K562 (cell line): ENCODE measurements around the gene SAT2. TPM values are rescaled to one million over a fixed set of nuclear protein-coding genes. Genes with fewer than 3 reads are reported as not detected.
A peak's percentile ranks its signal among the peaks of the same experiment; 100 is the strongest.

Experiments used
- BRD4 ChIP-seq: fragments of 200-600 bp; sonication (generic); IDR thresholded peaks from 2 replicates; pipeline ENCODE4 v1.6.1; 2017; ENCODE audit warnings: inconsistent platforms
- CEBPB ChIP-seq: fragments of 450-650 bp; IDR thresholded peaks from 2 replicates; pipeline ENCODE4 v1.6.1; 2016; ENCODE audit warnings: missing genetic modification characterization, missing compliant biosample characterization
- CGGBP1 ChIP-seq: fragments of 250-450 bp; sonication (Bioruptor Pico); IDR thresholded peaks from 2 replicates; pipeline ENCODE4 v1.9.0; 2021; ENCODE audit warnings: mild to moderate bottlenecking
- E2F5 ChIP-seq: sonication (generic); formaldehyde crosslinking; IDR thresholded peaks from 2 replicates; pipeline ENCODE4 v1.8.0; 2022; ENCODE audit warnings: mild to moderate bottlenecking, missing genetic modification reagents
- E2F6 ChIP-seq, 2 experiments: IDR thresholded peaks; 2 replicates each; pipeline ENCODE4 v1.6.1; 2011; ENCODE audit warnings: borderline replicate concordance in 1 of 2, control low read depth in 1 of 2, low read depth in 1 of 2, low read length in 1 of 2, mild to moderate bottlenecking in 1 of 2, mixed read lengths in 1 of 2, moderate library complexity in 1 of 2; ENCODE audit not compliant: insufficient read depth in 1 of 2, insufficient read length in 1 of 2, poor library complexity in 1 of 2, severe bottlenecking in 1 of 2; ENCODE audit errors: extremely low read depth in 1 of 2
- ERF ChIP-seq: fragments of 450-650 bp; formaldehyde crosslinking; IDR thresholded peaks from 2 replicates; pipeline ENCODE4 v1.4.0; 2020; ENCODE audit warnings: mild to moderate bottlenecking, mixed read lengths
- GATAD2A ChIP-seq: fragments of 450-650 bp; IDR thresholded peaks from 2 replicates; pipeline ENCODE4 v1.6.1; 2017
- HDAC6 ChIP-seq: IDR thresholded peaks from 2 replicates; pipeline ENCODE4 v1.6.1; 2012; ENCODE audit warnings: low read depth, mild to moderate bottlenecking, control low read depth, inconsistent platforms, low read length, moderate library complexity
- HIVEP1 ChIP-seq: fragments of 250-450 bp; sonication (Bioruptor Pico); IDR thresholded peaks from 2 replicates; pipeline ENCODE4 v1.4.0; 2020; ENCODE audit warnings: mild to moderate bottlenecking
- KAT8 ChIP-seq: fragments of 450-650 bp; IDR thresholded peaks from 2 replicates; pipeline ENCODE4 v1.6.1; 2016; ENCODE audit warnings: low read depth, mild to moderate bottlenecking
- KDM4B ChIP-seq, 2 experiments: fragments of 450-650 bp in 1 of 2; sonication (generic) in 1 of 2; IDR thresholded peaks; 2 replicates each; pipeline ENCODE4 v1.6.1; 2016 to 2017; ENCODE audit warnings: borderline replicate concordance in 2 of 2, antibody characterized with exemption in 1 of 2, low read depth in 1 of 2, mild to moderate bottlenecking in 1 of 2
- MTA1 ChIP-seq: fragments of 450-650 bp; IDR thresholded peaks from 2 replicates; pipeline ENCODE4 v1.6.1; 2017; ENCODE audit warnings: borderline replicate concordance
- MTA3 ChIP-seq: fragments of 450-650 bp; formaldehyde crosslinking; IDR thresholded peaks from 2 replicates; pipeline ENCODE4 v1.6.1; 2017; ENCODE audit warnings: mild to moderate bottlenecking, borderline replicate concordance
- NFATC3 ChIP-seq: fragments of 450-650 bp; IDR thresholded peaks from 2 replicates; pipeline ENCODE4 v1.6.1; 2017; ENCODE audit warnings: mild to moderate bottlenecking
- PHTF2 ChIP-seq: fragments of 250-450 bp; sonication (Bioruptor Pico); IDR thresholded peaks from 2 replicates; pipeline ENCODE4 v1.5.0; 2021; ENCODE audit warnings: mild to moderate bottlenecking
- PTBP1 ChIP-seq: fragments of 200-400 bp; formaldehyde crosslinking; IDR thresholded peaks from 2 replicates; pipeline ENCODE4 v1.6.1; 2017; ENCODE audit warnings: low read depth, low read length
- RAD21 ChIP-seq, 2 experiments: fragments of 250-450 bp in 1 of 2; fragments of 450-650 bp in 1 of 2; sonication (Bioruptor Pico) in 1 of 2; formaldehyde crosslinking in 1 of 2; IDR thresholded peaks in 1 of 2; conservative IDR thresholded peaks in 1 of 2; 2 replicates each; pipeline versions ENCODE4 v1.4.0 to v1.8.0; 2020 to 2022; ENCODE audit warnings: mild to moderate bottlenecking in 2 of 2, moderate library complexity in 1 of 2
- SREBF1 ChIP-seq: fragments of 150-350 bp; IDR thresholded peaks from 2 replicates; pipeline ENCODE4 v1.6.1; 2014; ENCODE audit warnings: antibody characterized with exemption, low read depth, low read length, borderline replicate concordance
- SRSF7 ChIP-seq: fragments of 200-400 bp; formaldehyde crosslinking; optimal IDR thresholded peaks from 2 replicates; pipeline ENCODE3; 2017; ENCODE audit warnings: mild to moderate bottlenecking, low read depth, low read length
- TAF1 ChIP-seq: IDR thresholded peaks from 2 replicates; pipeline ENCODE4 v1.6.1; 2011; ENCODE audit warnings: mild to moderate bottlenecking, low read length, moderate library complexity; ENCODE audit not compliant: insufficient read depth, control insufficient read depth, severe bottlenecking; ENCODE audit errors: extremely low read depth
- U2AF1 ChIP-seq: fragments of 200-400 bp; formaldehyde crosslinking; optimal IDR thresholded peaks from 2 replicates; pipeline ENCODE3; 2017; ENCODE audit warnings: mild to moderate bottlenecking, low read depth, low read length, moderate library complexity
- USF1 ChIP-seq: sonication (generic); formaldehyde crosslinking; IDR thresholded peaks from 2 replicates; pipeline ENCODE4 v1.9.0; 2022; ENCODE audit warnings: mild to moderate bottlenecking, missing genetic modification reagents
- ZNF444 ChIP-seq: fragments of 250-450 bp; sonication (Bioruptor Pico); IDR thresholded peaks from 2 replicates; pipeline ENCODE4 v1.4.0; 2020; ENCODE audit warnings: mild to moderate bottlenecking, moderate library complexity
- ZNF511 ChIP-seq: sonication (generic); formaldehyde crosslinking; IDR thresholded peaks from 2 replicates; pipeline ENCODE4 v1.8.0; 2022; ENCODE audit warnings: mild to moderate bottlenecking, missing genetic modification reagents
- ZNF766 ChIP-seq: fragments of 200-800 bp; sonication (Bioruptor generic); conservative IDR thresholded peaks from 2 replicates; pipeline ENCODE4 v1.6.1; 2016; ENCODE audit warnings: missing genetic modification characterization, missing compliant biosample characterization
- polyA plus RNA-seq, 8 experiments: library from polyadenylated mRNA; depleted of rRNA in 4 of 8; stranded (reverse) in 5 of 8; unstranded in 3 of 8; fragments of >200 nt; fragmentation: Nextera tagmentation in 2 of 8; fragmentation: Illumina TruSeq in 1 of 8; extraction: Ambion mirVana in 2 of 8; extraction: Trizol in 1 of 8; gene quantifications; 2 replicates each; pipeline versions ENCODE4 v1.2.1 to v1.2.3, GENCODE V29; 2011 to 2014; ENCODE audit warnings: inconsistent platforms in 1 of 8, missing spikeins in 1 of 8
- total RNA-seq, 7 experiments: library from RNA; depleted of rRNA in 6 of 7; stranded (reverse); fragments of >200 nt in 6 of 7; fragmentation: Illumina TruSeq in 2 of 7; extraction: Trizol in 2 of 7; gene quantifications; 2 replicates each; pipeline versions ENCODE4 v1.2.1 to v1.2.3, GENCODE V29; 2011 to 2021; ENCODE audit warnings: low replicate concordance in 1 of 7

SAT2 gene
- total and polyA plus RNA-seq, 9 of the 15 experiments (the other 6 are each of a cell fraction or from before 2014, with no cell fraction given), result 2.0 to 8.0 (median 5.3) TPM

GRCh38 chr17:7586673-7587419 lies 40.8 kb downstream of the SAT2 start (continued):
- TF ChIP-seq E2F5 (CRISPR knock-in tag) (no peak), SREBF1 (no peak), CEBPB (tag) (no peak), U2AF1 (no peak), USF1 (CRISPR knock-in tag) (no peak), HDAC6 (no peak), PHTF2 (CRISPR knock-in tag) (no peak), MTA1 (no peak), TAF1 (no peak), KAT8 (no peak), RAD21 (CRISPR knock-in tag; conservative IDR thresholded peaks at IDR 0.05 in 1 of 2, IDR thresholded peaks at IDR 0.05 in 1 of 2) (peak; percentile 8 to 52; a peak in 2 of 4 replicates), MTA3 (no peak), CGGBP1 (CRISPR knock-in tag) (no peak), ERF (CRISPR knock-in tag) (no peak), PTBP1 (no peak), HIVEP1 (CRISPR knock-in tag) (no peak), SRSF7 (no peak), NFATC3 (no peak), BRD4 (no peak), ZNF444 (CRISPR knock-in tag) (no peak), GATAD2A (no peak), ZNF511 (no peak), ZNF766 (no peak), KDM4B (IDR thresholded peaks at IDR 0.05; ENCODE audit: borderline replicate concordance in 2 of 2, low read depth in 1 of 2) (no peak), E2F6 (IDR thresholded peaks at IDR 0.05; ENCODE audit: borderline replicate concordance in 1 of 2, extremely low read depth in 1 of 2, insufficient read depth in 1 of 2, insufficient read length in 1 of 2, low read depth in 1 of 2, low read length in 1 of 2, poor library complexity in 1 of 2, severe bottlenecking in 1 of 2) (peak in 1 of 2 experiments; percentile 39)
